H1 (cell line): ENCODE results near the gene FITM1. TPM values are rescaled to one million over a fixed set of nuclear protein-coding genes. Genes with fewer than 3 reads are reported as not detected.

Source experiments
- CTCF ChIA-PET: fragments of 300-600 bp; sonication (Branson Sonifier 250); formaldehyde crosslinking; loops from one replicate; lab custom pipeline; 2021; ENCODE audit not compliant: partially characterized antibody; lab: Charles Lee
- POLR2A ChIA-PET: fragments of 300-600 bp; sonication (Branson Sonifier 250); formaldehyde crosslinking; loops from one replicate; lab custom pipeline; 2021; ENCODE audit warnings: inconsistent platforms; ENCODE audit not compliant: partially characterized antibody; lab: Charles Lee
- DNase-seq, 2 experiments: peaks; one replicate each; pipeline versions ENCODE4 v3.0.0 to v3.0.0-alpha.2; 2010 to 2022; ENCODE audit warnings: low spot score in 2 of 2, low read depth in 1 of 2, mixed read lengths in 1 of 2
- FAIRE-seq: peaks from 2 replicates; lab custom pipeline; 2011; peaks lifted over from hg19 to GRCh38; lab: Jason Lieb, UNC
- H2AFZ ChIP-seq: 2 replicates; pipeline ENCODE4 v1.8.1; 2012; ENCODE audit warnings: low read length, inconsistent platforms
- H2AK5ac ChIP-seq: 2 replicates; pipeline ENCODE4 v1.6.1; 2013; ENCODE audit warnings: low read depth, low read length
- H2BK120ac ChIP-seq: replicated peaks from 2 replicates; pipeline ENCODE3; 2013; ENCODE audit warnings: low read depth, low read length, inconsistent platforms
- H2BK12ac ChIP-seq: 2 replicates; pipeline ENCODE4 v1.6.1; 2013; ENCODE audit warnings: low read depth, low read length
- H2BK15ac ChIP-seq: 2 replicates; pipeline ENCODE4 v1.6.1; 2013; ENCODE audit warnings: low read length
- H2BK20ac ChIP-seq: 2 replicates; pipeline ENCODE4 v1.6.1; 2013; ENCODE audit warnings: low read length
- H2BK5ac ChIP-seq: 2 replicates; pipeline ENCODE4 v1.6.1; 2013; ENCODE audit warnings: low read depth, low read length
- H3K14ac ChIP-seq: 2 replicates; pipeline ENCODE4 v1.6.1; 2013; ENCODE audit warnings: inconsistent platforms; ENCODE audit not compliant: insufficient read length
- H3K18ac ChIP-seq: 2 replicates; pipeline ENCODE4 v1.6.1; 2013; ENCODE audit warnings: low read length; ENCODE audit errors: extremely low read depth
- H3K23ac ChIP-seq: 2 replicates; pipeline ENCODE4 v1.6.1; 2013; ENCODE audit warnings: inconsistent platforms; ENCODE audit not compliant: insufficient read length
- H3K23me2 ChIP-seq: 2 replicates; pipeline ENCODE4 v1.6.1; 2013; ENCODE audit warnings: low read depth, low read length
- H3K27ac ChIP-seq: 2 replicates; pipeline ENCODE4 v1.6.1; 2011; ENCODE audit warnings: low read depth, low read length, inconsistent platforms
- H3K27me3 ChIP-seq, 4 experiments: replicated peaks in 1 of 4; 1 replicate in 1 of 4; 2 replicates in 3 of 4; pipeline versions ENCODE4 v1.6.1 to v1.8.1; 2011 to 2013; ENCODE audit warnings: low read length in 3 of 4, mild to moderate bottlenecking in 3 of 4, inconsistent platforms in 2 of 4, mixed read lengths in 2 of 4, moderate library complexity in 1 of 4; ENCODE audit not compliant: control insufficient read depth in 3 of 4, insufficient read depth in 3 of 4; ENCODE audit errors: extremely low read depth in 1 of 4
- H3K36me3 ChIP-seq, 4 experiments: 2 replicates each; pipeline versions ENCODE4 v1.6.1 to v1.8.1; 2011 to 2013; ENCODE audit warnings: mild to moderate bottlenecking in 4 of 4, low read length in 3 of 4, moderate library complexity in 2 of 4, control low read depth in 1 of 4, inconsistent platforms in 1 of 4; ENCODE audit not compliant: insufficient read depth in 4 of 4, control insufficient read depth in 2 of 4
- H3K4ac ChIP-seq: replicated peaks from 2 replicates; pipeline ENCODE3; 2013; ENCODE audit warnings: low read length, low read depth, mixed read lengths, inconsistent platforms; ENCODE audit not compliant: insufficient read length
- H3K4me1 ChIP-seq, 4 experiments: replicated peaks in 1 of 4; 1 replicate in 1 of 4; 2 replicates in 3 of 4; pipeline versions ENCODE4 v1.6.1 to v1.8.1; 2011 to 2013; ENCODE audit warnings: low read length in 3 of 4, inconsistent platforms in 2 of 4, mixed read lengths in 1 of 4; ENCODE audit not compliant: insufficient read depth in 4 of 4, control insufficient read depth in 3 of 4
- H3K4me2 ChIP-seq, 2 experiments: 2 replicates each; pipeline versions ENCODE4 v1.6.1 to v1.8.1; 2011 to 2013; ENCODE audit warnings: low read depth in 2 of 2, low read length in 2 of 2, control low read depth in 1 of 2, inconsistent platforms in 1 of 2, mild to moderate bottlenecking in 1 of 2; ENCODE audit not compliant: insufficient read depth in 1 of 2
- H3K4me3 ChIP-seq, 4 experiments: fragments of 200-600, 300-600 bp in 1 of 4; sonication (generic), shearing (Covaris generic), sonication (Bioruptor Twin) in 1 of 4; 2 replicates each; pipeline versions ENCODE4 v1.5.1 to v1.8.1; 2011 to 2016; ENCODE audit warnings: low read length in 4 of 4, low read depth in 3 of 4, control low read depth in 2 of 4, inconsistent platforms in 2 of 4, mild to moderate bottlenecking in 2 of 4, mixed read lengths in 1 of 4, moderate library complexity in 1 of 4; ENCODE audit not compliant: insufficient read depth in 2 of 4; ENCODE audit errors: extremely low read depth in 1 of 4
- H3K56ac ChIP-seq: replicated peaks from 2 replicates; pipeline ENCODE3; 2013; ENCODE audit warnings: low read depth, mild to moderate bottlenecking, mixed read lengths, low read length, inconsistent platforms; ENCODE audit not compliant: insufficient read length
- H3K79me1 ChIP-seq: 2 replicates; pipeline ENCODE4 v1.6.1; 2013; ENCODE audit warnings: low read depth, low read length, control low read depth
- H3K79me2 ChIP-seq, 2 experiments: 2 replicates each; pipeline versions ENCODE4 v1.6.1 to v1.8.1; 2012 to 2013; ENCODE audit warnings: low read length in 2 of 2, mild to moderate bottlenecking in 2 of 2, inconsistent platforms in 1 of 2; ENCODE audit not compliant: insufficient read depth in 2 of 2, control insufficient read depth in 1 of 2
- H3K9ac ChIP-seq, 4 experiments: replicated peaks in 1 of 4; 1 replicate in 1 of 4; 2 replicates in 3 of 4; pipeline versions ENCODE4 v1.6.1 to v1.8.1; 2011 to 2013; ENCODE audit warnings: low read depth in 3 of 4, low read length in 3 of 4, control low read depth in 2 of 4, mild to moderate bottlenecking in 2 of 4, moderate library complexity in 2 of 4, inconsistent platforms in 1 of 4; ENCODE audit errors: extremely low read depth in 1 of 4
- H3K9me3 ChIP-seq, 2 experiments: 2 replicates each; pipeline versions ENCODE4 v1.6.1 to v1.8.1; 2012 to 2013; ENCODE audit warnings: mild to moderate bottlenecking in 2 of 2, moderate library complexity in 2 of 2, control low read depth in 1 of 2, inconsistent platforms in 1 of 2, low read depth in 1 of 2, low read length in 1 of 2, mixed read lengths in 1 of 2; ENCODE audit not compliant: insufficient read depth in 2 of 2
- H4K20me1 ChIP-seq, 2 experiments: replicated peaks in 1 of 2; 2 replicates each; pipeline versions ENCODE3 to v1.8.1; 2011 to 2013; ENCODE audit warnings: inconsistent platforms in 2 of 2, low read length in 2 of 2, mild to moderate bottlenecking in 1 of 2; ENCODE audit not compliant: insufficient read depth in 2 of 2, control insufficient read depth in 1 of 2
- H4K5ac ChIP-seq: 2 replicates; pipeline ENCODE4 v1.6.1; 2013; ENCODE audit warnings: low read length, low read depth, mixed read lengths, inconsistent platforms; ENCODE audit not compliant: insufficient read length
- H4K8ac ChIP-seq: 2 replicates; pipeline ENCODE4 v1.8.0; 2013; ENCODE audit warnings: mild to moderate bottlenecking, moderate library complexity, low read length, inconsistent platforms; ENCODE audit not compliant: insufficient read depth; ENCODE audit errors: extremely low read depth
- H4K91ac ChIP-seq: replicated peaks from 2 replicates; pipeline ENCODE3; 2013; ENCODE audit warnings: low read length, mixed read lengths, inconsistent platforms; ENCODE audit not compliant: insufficient read length
- ATF2 ChIP-seq: IDR thresholded peaks from 2 replicates; pipeline ENCODE4 v1.6.1; 2012; ENCODE audit warnings: low read length, inconsistent platforms
- BCL11A ChIP-seq, 2 experiments: IDR thresholded peaks; one replicate each; pipeline ENCODE4 v1.6.1; 2011; ENCODE audit warnings: low read depth in 2 of 2, low read length in 2 of 2, mild to moderate bottlenecking in 2 of 2
- CBX5 ChIP-seq: fragments of 300-800, 300-1000 bp; sonication (generic); IDR thresholded peaks from 2 replicates; pipeline ENCODE4 v1.7.1; 2016; ENCODE audit warnings: antibody characterized with exemption, low read length, low read depth
- EGR1 ChIP-seq: IDR thresholded peaks from 2 replicates; pipeline ENCODE4 v1.6.1; 2011; ENCODE audit warnings: low read depth, low read length, borderline replicate concordance
- HDAC2 ChIP-seq, 2 experiments: fragments of 300-600 bp in 1 of 2; sonication (generic) in 1 of 2; IDR thresholded peaks; 2 replicates each; pipeline ENCODE4 v1.6.1; 2011 to 2012; ENCODE audit warnings: low read depth in 2 of 2, low read length in 2 of 2, mild to moderate bottlenecking in 2 of 2, moderate library complexity in 2 of 2, borderline replicate concordance in 1 of 2, inconsistent platforms in 1 of 2
- JUN ChIP-seq: IDR thresholded peaks from 2 replicates; pipeline ENCODE4 v1.6.1; 2011; ENCODE audit warnings: low read depth, mild to moderate bottlenecking, improper control_type of control experiment, low read length
- NANOG ChIP-seq: IDR thresholded peaks from 2 replicates; pipeline ENCODE4 v1.6.1; 2011; ENCODE audit warnings: low read length, low read depth, mild to moderate bottlenecking, inconsistent platforms; ENCODE audit not compliant: insufficient read depth, poor library complexity, severe bottlenecking
- POLR2AphosphoS5 ChIP-seq: IDR thresholded peaks from 2 replicates; pipeline ENCODE4 v1.6.1; 2011; ENCODE audit warnings: low read depth, low read length
- RNF2 ChIP-seq: fragments of 200-900, 300-1000 bp; sonication (generic); IDR thresholded peaks from 2 replicates; pipeline ENCODE4 v1.7.1; 2016; ENCODE audit warnings: borderline replicate concordance, low read depth, mild to moderate bottlenecking, antibody characterized with exemption, low read length; ENCODE audit not compliant: poor library complexity, severe bottlenecking; ENCODE audit errors: missing control alignments
- SP1 ChIP-seq: IDR thresholded peaks from 2 replicates; pipeline ENCODE4 v1.6.1; 2011; ENCODE audit warnings: low read depth, low read length
- WGBS, 2 experiments: shearing (Covaris generic) in 1 of 2; methylation state at CpG; one replicate each; pipeline versions ENCODE4 v1.1.6 to v1.1.7; 2013 to 2015; ENCODE audit warnings: low lambda C conversion rate in 2 of 2, mixed read lengths in 2 of 2, inconsistent platforms in 1 of 2, low coverage in 1 of 2, missing lambda C conversion rate in 1 of 2; ENCODE audit not compliant: insufficient replicate concordance in 2 of 2, insufficient coverage in 1 of 2, insufficient read length in 1 of 2; ENCODE audit errors: extremely low coverage in 1 of 2, missing lambda C conversion rate in 1 of 2; 5-methylcytosine and 5-hydroxymethylcytosine counted together
- polyA plus RNA-seq, 7 experiments: library from polyadenylated mRNA; depleted of rRNA in 3 of 7; stranded (reverse) in 5 of 7; unstranded in 2 of 7; fragments of >200 nt in 5 of 7; fragments of 200-250 nt in 2 of 7; gene quantifications; 1 replicate in 5 of 7; 2 replicates in 1 of 7; 4 replicates in 1 of 7; pipeline versions ENCODE4 v1.2.1 to v1.2.3, GENCODE V29; 2011 to 2013; ENCODE audit warnings: missing spikeins in 2 of 7, mixed read lengths in 2 of 7
- total RNA-seq: library from RNA; stranded (reverse); fragmentation: NEBNext Ultra II Directional; extraction: Animal tissue kit (Norgen Biotek cat#: 25700); gene quantifications from 2 replicates; pipeline ENCODE4 v1.2.1, GENCODE V29; 2021

The FITM1 gene
- total and polyA plus RNA-seq, 2 of the 8 experiments (the other 6 are each of a cell fraction or from before 2014, with no cell fraction given): 0.53 to 0.76 TPM

GRCh38 chr14:24098229-24098926, 32.1 kb upstream of the FITM1 start:
- H3K4me2 ChIP-seq: no peak overlapping the region
- no peak overlapping the region for H2BK120ac ChIP-seq
- H2AFZ ChIP-seq: no peak overlapping the region
- no peak overlapping the region for H2BK15ac ChIP-seq
- H4K8ac ChIP-seq: peak overlapping the region; percentile 45
- H3K36me3 ChIP-seq: peaks cover 9 to 63% (median 39%) of the 10 kb centered on the region in 4 experiments; a peak in 7 of 8 replicates
- H4K91ac ChIP-seq: no peak overlapping the region
- H2AK5ac ChIP-seq: no peak overlapping the region
- peaks cover 7 to 11% of the 10 kb centered on the region in 2 experiments for H4K20me1 ChIP-seq
- H2BK20ac ChIP-seq: no peak overlapping the region
- ChIA-PET POLR2A (interaction anchor here (0.8 to 23.9 kb wide), 9 partner anchors 7 to 82 kb away, joined by 3 to 626 read pairs (median 4); partner anchors contain the start of genes CPNE6, DCAF11, EMC9 and NRL), CTCF (interaction anchor here (0.6 to 12.8 kb wide), 6 partner anchors 8 to 707 kb away, joined by 3 to 316 read pairs (median 4); partner anchors contain the start of gene CPNE6)
- no peak overlapping the region for H3K27ac ChIP-seq
- no peaks in the 10 kb centered on the region; a peak in 1 of 4 replicates for H3K9me3 ChIP-seq
- H3K18ac ChIP-seq: no peak overlapping the region
- H3K23ac ChIP-seq: no peak overlapping the region
- no peak overlapping the region for H2BK5ac ChIP-seq
- FAIRE-seq (no peak), DNase-seq (no peak)
- no peak overlapping the region for H4K5ac ChIP-seq
- H3K79me1 ChIP-seq: peaks cover 5% of the 10 kb centered on the region
- no peak overlapping the region for H3K56ac ChIP-seq
- peaks cover 8% of the 10 kb centered on the region for H3K23me2 ChIP-seq
- WGBS, 2 experiments: 94% methylated on average over 16 of the region's 16 CpGs; no CpG with 5 or more reads in 1 of the 2 experiments
- peaks cover 4 to 13% (median 7%) of the 10 kb centered on the region in 4 experiments for H3K4me1 ChIP-seq
- H3K14ac ChIP-seq: no peak overlapping the region
- H2BK12ac ChIP-seq: no peak overlapping the region
- no peak overlapping the region for H3K4ac ChIP-seq
- no peak overlapping the region for H3K4me3 ChIP-seq
- no peaks in the 10 kb centered on the region for H3K27me3 ChIP-seq
- H3K79me2 ChIP-seq: peaks cover 0 to 21% of the 10 kb centered on the region in 2 experiments; a peak in 2 of 4 replicates
- no peak overlapping the region for H3K9ac ChIP-seq
- TF ChIP-seq JUN: no peak
- no peak for TF ChIP-seq CBX5
- TF ChIP-seq POLR2AphosphoS5: no peak
- no peak for TF ChIP-seq NANOG
- no peak for TF ChIP-seq ATF2
- no peak for TF ChIP-seq EGR1
- no peak for TF ChIP-seq RNF2
- no peak for TF ChIP-seq SP1
- no peak for TF ChIP-seq BCL11A (IDR thresholded peaks at IDR 0.05; ENCODE audit: low read depth in 2 of 2, low read length in 2 of 2)
- no peak for TF ChIP-seq HDAC2 (IDR thresholded peaks at IDR 0.05; ENCODE audit: borderline replicate concordance in 1 of 2, low read depth in 2 of 2, low read length in 2 of 2)
